Hematopoietic multipotent progenitor cell (in vitro differentiated cells): ENCODE data around the gene GLIPR1L2. TPM values are rescaled to one million over a fixed set of nuclear protein-coding genes. Genes with fewer than 3 reads are reported as not detected.
"Not testable (repeated sequence)": the region's sequence is repeated elsewhere in the genome, so short reads cannot be mapped to it uniquely, and the experiment has no call there.

Experiments used
- DNase-seq, 3 donors: peaks; one replicate each; pipeline ENCODE4 v3.0.0-alpha.2; 2011 to 2015; ENCODE audit warnings: low read depth in 2 of 3, low spot score in 2 of 3
- total RNA-seq: library from RNA; depleted of rRNA; stranded (reverse); fragments of >200 nt; gene quantifications from one replicate; pipeline ENCODE4 v1.2.3, GENCODE V29; 2012

Gene GLIPR1L2
- 0.27 TPM for total RNA-seq

DNA sequence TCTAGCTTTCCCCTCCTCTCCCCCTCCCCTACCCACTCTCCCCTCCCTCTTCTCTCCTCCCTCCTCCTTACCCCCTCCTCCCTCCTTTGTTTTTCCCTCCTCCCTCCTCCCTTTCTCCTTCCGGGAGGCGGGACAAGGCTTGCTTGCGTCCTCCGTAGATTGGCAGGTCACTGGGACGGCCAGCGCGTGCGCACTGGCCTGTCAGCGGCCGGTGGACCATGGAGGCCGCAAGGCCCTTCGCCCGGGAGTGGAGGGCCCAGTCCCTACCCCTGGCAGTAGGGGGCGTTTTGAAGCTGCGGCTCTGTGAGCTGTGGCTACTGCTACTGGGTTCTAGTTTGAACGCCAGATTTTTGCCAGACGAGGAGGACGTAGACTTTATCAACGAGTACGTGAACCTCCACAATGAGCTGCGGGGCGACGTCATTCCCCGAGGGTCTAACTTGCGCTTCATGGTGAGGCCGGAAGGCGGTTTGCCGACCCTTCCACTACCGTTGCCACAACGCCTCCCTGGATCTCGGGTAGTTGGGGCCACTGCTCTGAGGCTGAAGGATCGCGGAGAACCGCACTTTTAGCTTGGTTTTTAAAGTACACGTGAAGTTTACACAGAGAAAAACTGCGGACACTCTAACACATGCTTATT lies at the start of gene GLIPR1L2:
GLIPR1L2 (plus strand) TSS at position 191 of the 640 bp plus-strand sequence; CDS start at position 219, 28 bp downstream.
- DNase-seq, result peak; percentile 73 to 99 (median 96)

DNA sequence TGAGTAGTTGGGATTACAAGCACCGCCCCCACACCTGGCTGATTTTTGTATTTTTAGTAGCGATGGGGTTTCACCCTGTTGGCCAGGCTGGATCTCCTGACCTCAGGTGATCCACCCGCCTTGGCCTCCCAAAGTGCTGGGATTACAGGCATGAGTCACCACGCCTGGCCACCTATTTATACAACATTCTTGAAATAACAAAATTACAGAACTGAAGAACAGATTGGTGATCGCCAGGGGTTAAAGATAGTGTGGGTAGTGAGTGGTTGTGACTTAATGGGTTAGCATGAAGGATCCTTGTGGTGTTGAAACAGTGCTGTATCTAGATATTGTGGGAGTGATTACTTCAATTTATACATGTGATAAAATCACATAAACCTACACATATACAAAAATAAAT lies 49.0 kb upstream of the GLIPR1L2 start:
- DNase-seq, result no peak

DNA sequence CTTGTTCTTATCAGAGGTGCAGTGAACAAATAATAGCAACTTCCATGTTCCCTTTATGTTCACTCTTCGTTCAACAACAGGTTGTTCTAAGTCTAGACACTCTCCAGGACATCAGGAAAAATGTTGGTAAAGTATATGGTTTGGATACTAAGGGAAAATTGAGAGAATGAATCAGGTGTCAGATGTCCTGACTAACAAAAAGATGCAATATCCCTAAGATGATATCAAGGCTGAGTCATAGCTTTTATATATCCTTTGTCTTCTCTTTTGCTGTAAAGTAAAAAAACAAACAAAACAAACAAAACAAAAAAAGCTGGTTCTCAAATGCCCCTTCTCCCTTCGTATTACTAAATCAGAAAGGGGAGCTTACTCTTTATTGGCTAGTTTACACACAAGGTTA lies 45.4 kb upstream of the GLIPR1L2 start:
- DNase-seq, result no peak

DNA sequence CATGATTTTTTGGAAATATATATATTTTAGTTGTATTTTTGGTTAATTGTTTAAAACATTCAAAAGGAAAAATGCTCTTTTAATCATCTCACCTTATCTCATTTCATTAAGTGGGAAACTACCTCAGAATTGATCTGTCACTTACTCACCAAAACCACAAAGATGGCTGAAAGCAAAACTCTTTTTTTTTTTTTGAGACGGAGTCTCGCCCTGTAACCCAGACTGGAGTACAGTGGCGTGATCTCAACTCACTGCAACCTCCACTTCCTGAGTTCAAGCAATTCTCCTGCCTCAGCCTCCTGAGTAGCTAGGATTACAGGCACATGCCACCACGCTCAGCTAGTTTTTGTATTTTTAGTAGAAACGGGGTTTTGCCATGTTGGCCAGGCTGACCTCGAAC lies 44.7 kb upstream of the GLIPR1L2 start:
- not testable (repeated sequence) for DNase-seq

DNA sequence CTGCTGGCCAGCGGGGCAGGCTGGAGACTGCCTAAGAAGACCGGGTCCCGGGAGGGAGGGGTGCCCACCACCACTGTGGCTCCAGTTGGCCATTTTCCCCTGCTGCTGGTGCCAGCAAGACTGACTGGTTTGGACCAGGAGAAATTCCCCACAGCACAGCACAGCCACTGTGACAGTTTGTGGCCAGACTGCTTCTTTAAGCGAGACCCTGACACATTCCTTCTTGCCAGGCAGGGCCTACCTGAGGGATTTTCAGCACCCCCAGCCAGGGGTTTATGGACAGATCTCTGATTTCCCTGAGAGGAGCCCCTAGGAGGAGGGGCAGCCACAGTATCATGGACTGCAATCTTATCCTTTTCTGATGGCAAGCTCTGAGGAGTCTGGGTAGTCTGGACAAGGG lies 40.9 kb upstream of the GLIPR1L2 start:
- no peak for DNase-seq

DNA sequence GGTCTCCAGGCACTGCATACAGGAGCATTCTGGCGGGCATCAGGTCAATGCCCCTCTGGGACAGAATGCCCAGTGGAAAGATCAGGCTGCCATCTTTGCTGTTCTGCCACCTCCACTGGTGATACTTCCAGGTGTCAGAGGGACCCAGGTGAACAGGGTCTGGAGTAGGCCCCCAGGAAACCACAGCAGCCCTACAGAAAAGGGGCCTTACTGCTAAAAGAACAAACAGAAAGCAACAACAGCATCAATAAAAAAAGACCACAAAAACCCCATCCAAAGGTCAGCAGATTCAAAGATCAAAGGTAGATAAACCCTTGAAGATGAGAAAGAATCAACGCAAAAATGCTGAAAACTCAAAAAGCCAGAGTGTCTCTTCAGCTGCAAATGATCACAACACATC lies 40.5 kb upstream of the GLIPR1L2 start:
- DNase-seq, result no peak

DNA sequence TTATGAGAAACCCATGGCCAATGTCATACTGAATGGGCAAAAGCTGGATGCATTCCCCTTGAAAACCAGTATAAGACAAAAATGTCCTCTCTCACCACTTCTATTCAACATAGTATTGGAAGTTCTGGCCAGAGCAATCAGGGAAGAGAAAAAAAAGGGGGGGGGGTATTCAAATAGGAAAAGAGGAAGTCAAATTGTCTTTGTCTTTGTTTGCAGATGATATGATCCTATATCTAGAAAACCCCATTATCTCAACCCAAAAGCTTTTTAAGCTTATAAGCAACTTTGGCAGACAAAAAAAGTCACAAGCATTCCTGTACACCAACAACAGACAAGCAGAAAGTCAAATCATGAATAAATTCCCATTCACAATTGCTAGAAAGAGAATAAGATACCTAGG lies 36.9 kb upstream of the GLIPR1L2 start:
- no peak for DNase-seq

DNA sequence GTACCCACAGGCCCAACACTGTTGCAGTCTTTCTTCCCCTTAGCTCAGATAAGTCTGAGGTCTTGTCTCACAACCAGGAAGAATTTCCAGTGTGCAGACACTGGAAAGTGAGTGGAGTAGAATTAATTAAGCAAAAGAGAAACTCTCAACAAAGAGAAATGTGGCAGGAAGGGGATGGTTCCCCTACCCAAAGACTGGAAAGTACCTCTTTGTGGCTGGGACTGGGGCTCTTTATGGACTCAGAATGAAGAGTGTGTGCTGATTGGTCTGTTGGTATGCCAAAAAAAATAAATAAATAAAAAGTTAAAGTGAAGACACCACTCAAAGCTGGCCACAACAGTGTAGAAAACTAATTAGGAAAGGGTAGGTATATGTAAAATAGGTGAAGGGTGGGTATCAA lies 30.0 kb upstream of the GLIPR1L2 start:
- no peak for DNase-seq

DNA sequence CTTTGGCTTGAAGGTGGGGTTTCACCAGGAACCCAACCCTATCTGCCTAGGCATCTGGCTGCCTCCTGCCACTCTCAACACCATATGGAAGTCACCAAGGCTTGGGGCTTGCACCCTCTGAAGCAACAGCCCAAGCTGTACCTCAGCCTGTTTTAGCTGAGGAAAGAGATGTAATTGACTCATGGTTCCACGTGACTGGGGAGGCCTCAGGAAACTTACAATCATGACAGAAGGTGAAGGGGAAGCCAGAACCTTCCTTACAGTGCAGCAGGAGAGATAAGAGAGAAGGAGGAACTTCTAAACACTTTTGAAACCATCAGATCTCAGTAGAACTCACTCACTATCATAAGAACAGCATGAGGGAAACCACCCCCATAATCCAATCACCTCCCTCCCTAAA lies 29.5 kb upstream of the GLIPR1L2 start:
- DNase-seq, result peak in 1 of 3 donors; percentile 9

DNA sequence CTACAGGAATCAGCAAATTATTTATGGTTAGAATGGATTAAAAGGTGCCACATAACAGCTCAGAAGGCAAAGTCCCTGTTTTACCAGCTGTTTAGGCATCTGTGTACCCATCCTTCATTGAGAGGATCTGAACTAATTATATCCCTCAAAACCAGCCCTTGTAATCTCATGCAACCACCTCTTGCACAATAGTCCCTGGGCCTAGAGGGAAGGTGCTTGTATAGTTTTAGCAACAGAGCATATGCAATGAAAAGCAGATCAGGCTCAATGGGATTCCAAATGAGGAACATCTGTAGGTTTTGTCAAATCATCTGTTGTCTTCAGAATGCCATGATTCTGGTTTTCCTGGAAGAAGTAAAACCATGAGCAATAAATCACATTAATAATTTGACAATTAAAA lies 26.0 kb upstream of the GLIPR1L2 start:
- peak in 2 of 3 donors; percentile 5 to 18 for DNase-seq

DNA sequence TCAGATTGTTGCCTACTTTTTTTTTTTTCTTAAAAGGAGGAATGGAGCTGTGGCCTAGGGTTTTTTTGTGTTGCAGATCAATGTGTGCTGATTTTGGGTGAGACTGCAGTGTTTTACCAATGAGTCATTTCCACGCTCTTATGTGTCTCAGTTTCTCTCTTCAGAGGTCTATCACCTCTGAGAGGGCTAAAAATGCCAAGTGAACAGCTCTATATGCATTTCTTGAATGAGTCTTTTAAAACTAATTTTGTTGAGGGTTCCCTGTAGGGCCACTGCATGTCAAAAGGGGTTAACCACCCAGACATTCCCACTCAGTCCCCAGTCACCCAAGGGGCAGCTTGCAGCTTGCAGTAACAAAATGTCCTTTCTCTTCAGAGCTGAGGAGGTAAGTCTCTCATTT lies 24.3 kb upstream of the GLIPR1L2 start:
- DNase-seq, result no peak

DNA sequence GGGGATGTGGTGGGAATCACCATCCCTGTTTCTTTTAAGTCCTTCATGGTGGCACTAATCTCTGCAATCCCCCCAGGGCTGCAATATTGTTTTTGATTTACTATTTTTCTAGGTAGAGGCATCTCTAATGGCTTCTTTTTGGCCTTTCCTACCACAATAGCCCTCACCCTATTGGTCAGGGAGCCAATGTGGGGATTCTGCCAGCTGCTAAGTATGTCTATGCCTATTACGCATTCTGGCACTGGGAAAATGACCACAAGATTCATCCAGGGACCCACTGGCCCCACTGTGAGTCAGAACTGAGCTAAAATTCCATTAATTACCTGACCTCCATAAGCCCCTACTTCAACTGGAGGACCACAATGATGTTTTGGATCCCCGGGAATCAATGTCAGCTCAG lies 15.9 kb upstream of the GLIPR1L2 start:
- DNase-seq, result no peak

DNA sequence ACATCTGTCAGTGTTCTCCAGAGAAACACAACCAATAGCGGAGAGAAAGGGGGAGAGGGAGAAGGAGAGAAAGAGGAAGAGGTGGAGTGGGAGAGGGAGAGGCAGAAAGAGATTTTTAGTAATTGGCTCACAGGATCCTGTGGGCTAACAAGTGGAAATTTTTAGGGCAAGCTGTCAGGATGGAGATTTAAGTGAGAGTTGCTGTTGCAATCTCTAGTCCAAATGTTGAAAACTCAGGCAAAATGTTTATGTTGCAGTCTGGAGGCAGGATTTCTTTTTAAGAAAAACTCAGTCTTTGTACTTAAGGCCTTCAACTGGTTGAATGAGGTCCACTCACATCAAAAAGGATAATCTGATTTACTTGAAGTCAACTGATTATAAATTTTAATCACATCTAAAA lies 12.5 kb upstream of the GLIPR1L2 start:
- DNase-seq, result no peak

DNA sequence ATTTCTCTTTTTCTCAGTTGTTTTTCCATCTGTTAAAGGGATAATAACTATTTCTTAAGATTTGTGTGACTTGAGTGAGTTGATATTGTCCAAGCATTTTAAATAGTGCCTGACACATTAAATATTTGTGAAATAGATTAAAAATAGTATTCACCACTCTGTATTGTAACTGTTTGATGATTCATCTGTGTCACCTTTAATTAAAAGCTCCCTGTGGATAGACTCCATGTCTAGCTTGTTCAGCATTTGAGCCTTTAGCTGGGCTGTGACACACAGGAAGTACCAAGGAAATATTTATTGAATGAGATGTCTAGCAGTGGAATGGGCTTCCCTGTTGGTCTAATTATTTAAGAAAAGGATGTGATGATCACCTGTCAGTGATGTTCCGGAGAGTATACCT lies 1.8 kb upstream of the GLIPR1L2 start:
- no peak for DNase-seq

DNA sequence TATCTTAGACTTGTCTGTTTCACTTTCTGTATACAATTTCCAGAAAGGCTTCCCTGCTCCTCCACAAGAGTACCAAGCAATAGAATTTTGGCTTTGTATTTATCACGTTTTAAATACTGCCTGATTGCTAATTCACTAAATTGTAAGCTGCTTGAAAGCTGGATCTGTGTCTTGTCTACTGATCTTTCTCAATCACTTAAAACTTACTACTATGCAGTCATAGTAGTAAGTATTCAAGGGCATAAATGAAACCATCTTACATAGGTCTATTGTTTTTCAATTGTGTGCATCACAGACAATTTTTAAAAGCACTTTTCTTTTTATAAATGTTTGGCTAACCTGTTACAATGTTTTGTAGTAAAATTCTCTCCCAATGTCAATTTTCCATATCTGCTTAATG lies 1.2 kb upstream of the GLIPR1L2 start:
- DNase-seq, result no peak

DNA sequence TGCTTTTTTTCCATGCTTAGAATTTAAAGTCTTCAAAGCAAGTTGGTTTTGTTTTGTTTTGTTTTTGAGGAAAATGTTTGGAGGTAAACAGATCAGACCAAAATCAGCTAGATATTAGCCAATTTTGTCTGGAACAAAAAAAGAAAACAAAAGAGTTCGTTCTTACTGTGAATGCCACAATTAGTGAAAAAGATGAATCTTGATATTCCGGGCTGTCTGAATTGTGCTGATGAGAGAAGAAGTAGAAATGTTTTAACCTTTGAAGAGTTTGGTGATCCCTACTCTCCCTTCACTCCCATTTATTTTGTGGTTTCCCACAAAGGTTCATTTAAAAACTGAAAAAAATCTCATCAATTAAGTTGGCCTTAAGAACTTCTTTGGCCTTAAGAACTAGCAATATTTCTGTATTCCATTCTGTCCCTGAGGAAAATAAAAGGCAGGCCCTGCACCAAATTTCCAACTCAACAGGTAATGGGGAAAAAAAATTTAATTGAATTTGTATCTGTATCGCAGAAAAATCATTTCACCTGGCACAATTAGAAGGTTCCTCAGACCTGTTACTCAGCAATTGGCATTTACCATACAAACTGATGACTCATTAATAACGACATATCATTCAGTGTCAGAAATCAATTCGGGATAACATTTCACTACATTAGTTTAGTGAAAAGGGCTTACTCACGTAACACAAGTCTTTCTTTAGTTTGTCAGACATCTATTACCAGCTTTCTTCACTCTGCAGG lies 562 bp upstream of the GLIPR1L2 start:
- DNase-seq, result no peak

DNA sequence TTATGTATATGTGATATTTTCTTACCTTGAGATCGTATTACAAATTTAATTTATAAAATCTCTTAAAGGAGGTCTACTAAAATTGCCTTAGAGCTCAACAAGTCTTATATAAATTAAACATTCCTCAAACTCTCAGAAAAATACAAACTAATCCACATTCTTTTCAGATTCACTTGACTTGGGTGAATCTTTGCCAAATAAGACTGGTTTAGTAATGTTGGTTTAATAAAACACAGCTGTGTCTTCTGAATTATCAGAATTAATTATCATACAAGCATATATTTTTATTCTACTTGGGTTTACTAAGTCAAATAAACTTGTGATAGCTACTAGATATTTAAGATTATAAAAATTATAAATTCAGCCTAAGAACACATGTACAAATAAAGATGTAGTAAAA lies 13.3 kb downstream of the GLIPR1L2 start:
- no peak for DNase-seq

DNA sequence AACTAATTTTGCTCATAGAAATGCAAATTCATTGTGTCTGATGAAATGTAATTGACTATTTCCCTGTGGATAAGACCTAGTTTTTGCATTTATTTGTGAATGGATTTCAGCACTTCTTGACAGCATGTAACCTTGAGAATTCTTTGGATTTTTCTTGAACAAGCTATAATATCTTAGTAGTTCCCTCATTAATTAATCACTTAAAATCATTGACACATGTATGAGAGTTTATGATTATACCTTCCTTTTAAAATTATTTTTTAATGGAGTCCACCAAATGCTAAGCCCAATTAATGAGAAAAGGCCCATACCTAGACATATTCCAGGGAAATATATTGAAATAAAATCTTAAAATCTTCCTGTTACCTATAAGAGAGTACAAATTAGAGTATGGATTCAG lies 16.8 kb downstream of the GLIPR1L2 start:
- no peak for DNase-seq

DNA sequence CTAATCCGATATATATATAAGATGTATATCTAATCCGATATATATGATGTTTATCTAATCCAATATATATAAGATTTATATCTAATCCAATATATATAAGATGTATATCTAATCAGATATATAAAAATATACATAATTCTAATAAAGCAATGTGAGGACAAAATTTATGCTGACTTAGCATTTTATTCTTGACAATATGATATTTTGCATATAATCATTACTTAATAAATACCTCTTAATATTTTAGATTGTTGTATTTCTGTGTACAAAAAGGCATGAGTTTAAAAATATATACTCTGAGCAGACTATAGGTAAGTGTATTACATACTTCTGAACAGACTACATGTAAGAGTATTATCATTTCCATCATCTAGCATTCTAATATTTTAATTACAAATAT lies 18.9 kb downstream of the GLIPR1L2 start:
- DNase-seq, result no peak

DNA sequence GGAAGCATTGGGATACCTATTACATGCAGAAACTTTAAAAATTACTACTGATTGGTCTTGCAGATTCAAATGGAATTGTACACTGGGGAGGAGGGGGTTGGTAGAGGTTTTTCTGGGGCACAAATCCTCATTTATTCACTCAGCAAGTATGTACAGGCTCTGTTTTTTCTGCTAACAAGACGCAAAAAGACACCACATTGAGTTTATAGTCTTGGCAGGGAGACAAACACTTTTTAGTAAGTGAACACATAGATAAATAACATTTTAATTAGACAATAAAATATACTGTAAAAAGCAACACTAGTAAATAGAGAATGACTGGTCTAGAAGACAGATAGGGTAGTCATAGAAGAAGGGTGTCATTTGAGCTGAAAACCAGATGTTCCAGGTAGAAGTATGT lies 23.8 kb downstream of the GLIPR1L2 start:
- no peak for DNase-seq

DNA sequence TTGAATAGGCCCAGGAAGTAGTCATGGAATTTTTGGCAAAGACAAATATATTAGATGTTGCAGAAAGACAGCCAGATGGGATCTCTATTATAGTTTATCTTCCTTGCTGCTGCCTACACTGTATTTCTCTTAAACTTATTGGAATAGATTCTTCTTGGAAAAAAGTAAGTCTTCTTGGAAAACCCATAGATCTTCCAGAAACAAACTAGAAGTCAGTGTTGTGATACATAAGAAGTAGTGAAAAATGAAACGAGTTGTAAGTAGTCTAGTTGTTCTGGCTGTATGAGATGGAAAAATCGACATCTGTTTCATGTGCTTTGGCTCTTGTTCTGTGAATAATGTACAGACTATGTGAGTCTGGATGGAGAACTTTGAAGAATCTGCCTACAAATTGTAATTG lies 29.0 kb downstream of the GLIPR1L2 start:
- DNase-seq, result no peak

DNA sequence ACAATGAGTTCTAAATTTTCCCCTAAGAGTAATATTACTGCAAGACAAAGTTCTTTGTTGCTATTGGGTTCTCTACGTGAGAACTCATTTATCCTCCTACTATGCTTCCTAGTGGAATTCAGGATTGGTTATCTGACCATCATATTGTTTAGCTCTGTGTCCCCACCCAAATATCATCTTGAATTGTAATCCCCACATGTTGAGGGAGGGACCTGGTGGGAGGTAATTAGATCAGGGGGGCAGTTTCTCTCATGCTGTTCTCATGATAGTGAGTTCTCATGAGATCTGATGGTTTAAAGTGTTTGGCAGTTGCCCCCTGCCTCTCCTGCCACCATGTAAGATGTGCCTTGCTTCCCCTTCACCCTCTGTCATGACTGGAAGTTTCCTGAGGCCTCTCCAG lies 36.6 kb downstream of the GLIPR1L2 start:
- DNase-seq, result no peak

DNA sequence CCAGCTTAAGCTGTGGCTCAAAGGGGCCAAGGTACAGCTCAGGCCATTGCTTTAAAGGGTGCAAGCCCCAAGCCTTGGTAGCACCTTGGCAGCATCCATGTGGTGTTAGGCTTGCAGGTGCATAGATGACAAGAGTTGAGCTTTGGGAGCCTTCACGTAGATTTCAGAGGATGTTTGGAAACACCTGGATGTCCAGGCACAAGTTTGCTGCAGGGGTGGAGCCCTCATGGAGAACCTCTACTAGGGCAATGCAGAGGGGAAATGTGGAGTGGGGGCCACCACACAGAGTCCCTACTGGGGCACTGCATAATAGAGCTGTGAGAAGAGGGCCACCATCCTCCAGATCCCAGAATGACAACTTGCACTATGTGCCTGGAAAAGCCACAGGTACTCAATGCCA lies 37.9 kb downstream of the GLIPR1L2 start:
- DNase-seq, result no peak
